Hepatocyte (in vitro differentiated cells): ENCODE data around the gene ZNF433.

ENCODE experiments used
- EZH2 ChIP-seq: fragments of 200-600 bp; sonication (generic); IDR thresholded peaks from 2 replicates; pipeline ENCODE4 v1.6.1; 2016; ENCODE audit warnings: antibody characterized with exemption, mild to moderate bottlenecking, borderline replicate concordance
- EZH2phosphoT487 ChIP-seq: fragments of 200-600 bp; sonication (generic); IDR thresholded peaks from one replicate; pipeline ENCODE4 v1.6.1; 2018; ENCODE audit warnings: antibody characterized with exemption, mild to moderate bottlenecking, low read depth, moderate library complexity; ENCODE audit not compliant: unreplicated experiment, severe bottlenecking
- TF ChIP-seq, protein P1 (sequence below): fragments of 200-600 bp; sonication (generic); IDR thresholded peaks from 2 replicates; pipeline ENCODE4 v1.5.1; 2016; ENCODE audit warnings: antibody characterized with exemption, mild to moderate bottlenecking; ENCODE audit not compliant: poor library complexity

DNA sequence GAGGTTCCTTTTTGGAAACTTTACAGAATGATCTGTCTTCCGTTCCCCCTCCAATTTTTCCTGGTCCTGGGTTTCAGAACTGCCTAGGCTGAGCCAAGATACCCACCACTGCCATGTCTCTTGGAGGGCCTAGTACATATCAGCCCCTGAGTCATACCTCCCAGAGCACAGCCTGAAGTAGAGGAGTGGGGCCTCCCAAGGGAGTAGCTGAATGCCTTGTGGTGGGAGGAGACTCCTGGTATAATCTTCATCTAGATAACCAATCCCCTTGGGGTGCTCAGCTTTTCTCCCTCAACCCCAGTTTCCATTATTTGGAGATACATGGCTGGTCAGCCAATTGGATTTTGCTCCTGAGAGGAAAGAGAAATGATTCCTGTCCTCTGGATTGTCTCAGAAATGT, 40.3 kb downstream of the ZNF433 start:
- TF ChIP-seq EZH2 (no peak), EZH2phosphoT487 (no peak)
- TF ChIP-seq, protein P1, sequence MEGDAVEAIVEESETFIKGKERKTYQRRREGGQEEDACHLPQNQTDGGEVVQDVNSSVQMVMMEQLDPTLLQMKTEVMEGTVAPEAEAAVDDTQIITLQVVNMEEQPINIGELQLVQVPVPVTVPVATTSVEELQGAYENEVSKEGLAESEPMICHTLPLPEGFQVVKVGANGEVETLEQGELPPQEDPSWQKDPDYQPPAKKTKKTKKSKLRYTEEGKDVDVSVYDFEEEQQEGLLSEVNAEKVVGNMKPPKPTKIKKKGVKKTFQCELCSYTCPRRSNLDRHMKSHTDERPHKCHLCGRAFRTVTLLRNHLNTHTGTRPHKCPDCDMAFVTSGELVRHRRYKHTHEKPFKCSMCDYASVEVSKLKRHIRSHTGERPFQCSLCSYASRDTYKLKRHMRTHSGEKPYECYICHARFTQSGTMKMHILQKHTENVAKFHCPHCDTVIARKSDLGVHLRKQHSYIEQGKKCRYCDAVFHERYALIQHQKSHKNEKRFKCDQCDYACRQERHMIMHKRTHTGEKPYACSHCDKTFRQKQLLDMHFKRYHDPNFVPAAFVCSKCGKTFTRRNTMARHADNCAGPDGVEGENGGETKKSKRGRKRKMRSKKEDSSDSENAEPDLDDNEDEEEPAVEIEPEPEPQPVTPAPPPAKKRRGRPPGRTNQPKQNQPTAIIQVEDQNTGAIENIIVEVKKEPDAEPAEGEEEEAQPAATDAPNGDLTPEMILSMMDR = no peak
